ENCODE results near the gene AHSG. TPM values are rescaled to one million over a fixed set of nuclear protein-coding genes. Genes with fewer than 3 reads are reported as not detected.

The AHSG gene
- total RNA-seq, 1 donor from 2014 or later, result not detected

- H2AFZ ChIP-seq (ENCODE audit: low read depth, low read length), result no peak overlapping the region
- no peaks in the 10 kb centered on the region for H3K79me2 ChIP-seq (ENCODE audit: insufficient read depth, low read length)
- no peaks in the 10 kb centered on the region for H3K36me3 Mint-ChIP-seq (ENCODE audit: low read depth, unreplicated experiment)
- H3K27me3 Mint-ChIP-seq (ENCODE audit: low read depth, unreplicated experiment), result peaks cover 19% of the 10 kb centered on the region
- H4K20me1 ChIP-seq (ENCODE audit: insufficient read depth, low read length), result no peaks in the 10 kb centered on the region
- FAIRE-seq (no peak), DNase-seq (ENCODE audit: low read depth) (no peak)
- H3K9me3 ChIP-seq (ENCODE audit: insufficient read depth, low read depth, low read length), result no peaks in the 10 kb centered on the region
- TF ChIP-seq CTCF (IDR thresholded peaks at IDR 0.05; ENCODE audit: insufficient read depth, low read depth, low read length) (no peak), EZH2 (IDR thresholded peaks at IDR 0.05; ENCODE audit: insufficient read depth, low read length) (no peak)
- peaks cover 11% of the 10 kb centered on the region for H3K27me3 ChIP-seq (ENCODE audit: insufficient read depth, low read length)
- H3K4me3 Mint-ChIP-seq (ENCODE audit: unreplicated experiment), result no peak overlapping the region
- H3K4me2 ChIP-seq (ENCODE audit: low read length), result no peak overlapping the region
- H3K27ac ChIP-seq (ENCODE audit: low read depth, low read length), result no peak overlapping the region
- peaks cover 2% of the 10 kb centered on the region for H3K4me1 Mint-ChIP-seq (ENCODE audit: low read depth, unreplicated experiment)
- H3K9ac ChIP-seq (ENCODE audit: low read length), result no peak overlapping the region
- no peaks in the 10 kb centered on the region for H3K9me3 Mint-ChIP-seq (ENCODE audit: unreplicated experiment)
- no peak overlapping the region for H3K4me3 ChIP-seq (ENCODE audit: insufficient read depth, low read depth, low read length)
- H3K4me1 ChIP-seq (ENCODE audit: insufficient read depth, low read length), result peaks cover 5% of the 10 kb centered on the region
- H3K36me3 ChIP-seq (ENCODE audit: insufficient read depth, low read length), result no peaks in the 10 kb centered on the region
- H3K27ac Mint-ChIP-seq (ENCODE audit: unreplicated experiment), result no peak overlapping the region
Measured at GRCh38 chr3:186621894-186622650, 9.2 kb downstream of the AHSG start.

- no peak for TF ChIP-seq CTCF (IDR thresholded peaks at IDR 0.05; ENCODE audit: insufficient read depth, low read depth, low read length)
- TF ChIP-seq EZH2 (IDR thresholded peaks at IDR 0.05; ENCODE audit: insufficient read depth, low read length), result no peak
- Histone ChIP-seq H3K4me3 (ENCODE audit: insufficient read depth, low read depth, low read length) (no peak overlapping the region), H3K9ac (ENCODE audit: low read length) (no peak overlapping the region), H3K27ac (ENCODE audit: low read depth, low read length) (no peak overlapping the region), H3K36me3 (ENCODE audit: insufficient read depth, low read length) (no peaks in the 10 kb centered on the region), H2AFZ (ENCODE audit: low read depth, low read length) (no peak overlapping the region), H3K4me1 (ENCODE audit: insufficient read depth, low read length) (no peaks in the 10 kb centered on the region), H3K27me3 (ENCODE audit: insufficient read depth, low read length) (peaks cover 11% of the 10 kb centered on the region), H3K4me2 (ENCODE audit: low read length) (no peak overlapping the region), H3K9me3 (ENCODE audit: insufficient read depth, low read depth, low read length) (no peaks in the 10 kb centered on the region), H4K20me1 (ENCODE audit: insufficient read depth, low read length) (no peaks in the 10 kb centered on the region), H3K79me2 (ENCODE audit: insufficient read depth, low read length) (no peaks in the 10 kb centered on the region)
- no peak for FAIRE-seq
- Mint-ChIP-seq H3K4me1 (ENCODE audit: low read depth, unreplicated experiment) (no peaks in the 10 kb centered on the region), H3K4me3 (ENCODE audit: unreplicated experiment) (no peak overlapping the region), H3K27ac (ENCODE audit: unreplicated experiment) (no peak overlapping the region), H3K36me3 (ENCODE audit: low read depth, unreplicated experiment) (no peaks in the 10 kb centered on the region), H3K9me3 (ENCODE audit: unreplicated experiment) (no peaks in the 10 kb centered on the region), H3K27me3 (ENCODE audit: low read depth, unreplicated experiment) (peaks cover 15% of the 10 kb centered on the region)
- no peak for DNase-seq (ENCODE audit: low read depth)
Measured at GRCh38 chr3:186622651-186623310, 9.9 kb downstream of the AHSG start.

GRCh38 chr3:186624598-186624997 lies 11.7 kb downstream of the AHSG start:
- no peak for DNase-seq (ENCODE audit: low read depth)

More at GRCh38 chr3:186624598-186624997, 11.7 kb downstream of the AHSG start:
- no peaks in the 10 kb centered on the region for H3K9me3 ChIP-seq (ENCODE audit: insufficient read depth, low read depth, low read length)
- H3K27ac Mint-ChIP-seq (ENCODE audit: unreplicated experiment), result no peak overlapping the region
- H3K36me3 ChIP-seq (ENCODE audit: insufficient read depth, low read length), result no peaks in the 10 kb centered on the region
- peaks cover 14% of the 10 kb centered on the region for H3K27me3 ChIP-seq (ENCODE audit: insufficient read depth, low read length)
- no peak overlapping the region for H3K4me3 ChIP-seq (ENCODE audit: insufficient read depth, low read depth, low read length)
- TF ChIP-seq CTCF (IDR thresholded peaks at IDR 0.05; ENCODE audit: insufficient read depth, low read depth, low read length) (no peak), EZH2 (IDR thresholded peaks at IDR 0.05; ENCODE audit: insufficient read depth, low read length) (no peak)
- H3K4me1 ChIP-seq (ENCODE audit: insufficient read depth, low read length), result no peaks in the 10 kb centered on the region
- no peaks in the 10 kb centered on the region for H3K36me3 Mint-ChIP-seq (ENCODE audit: low read depth, unreplicated experiment)
- H3K4me2 ChIP-seq (ENCODE audit: low read length), result no peak overlapping the region
- no peaks in the 10 kb centered on the region for H3K9me3 Mint-ChIP-seq (ENCODE audit: unreplicated experiment)
- no peak overlapping the region for H3K4me3 Mint-ChIP-seq (ENCODE audit: unreplicated experiment)
- no peak for FAIRE-seq
- no peak overlapping the region for H3K27ac ChIP-seq (ENCODE audit: low read depth, low read length)
- H2AFZ ChIP-seq (ENCODE audit: low read depth, low read length), result no peak overlapping the region
- H3K4me1 Mint-ChIP-seq (ENCODE audit: low read depth, unreplicated experiment), result no peaks in the 10 kb centered on the region
- no peak overlapping the region for H3K9ac ChIP-seq (ENCODE audit: low read length)
- H4K20me1 ChIP-seq (ENCODE audit: insufficient read depth, low read length), result no peaks in the 10 kb centered on the region
- H3K27me3 Mint-ChIP-seq (ENCODE audit: low read depth, unreplicated experiment), result peaks cover 14% of the 10 kb centered on the region
- H3K79me2 ChIP-seq (ENCODE audit: insufficient read depth, low read length), result no peaks in the 10 kb centered on the region

Data from astrocyte (in vitro differentiated cells and primary cell).